Natural killer cell (primary cell): ENCODE data around the gene FBXO46. TPM values are rescaled to one million over a fixed set of nuclear protein-coding genes. Genes with fewer than 3 reads are reported as not detected.

ENCODE experiments used
- ATAC-seq, 3 donors: fragments of 150-1000 bp in 2 of 3; fragments of 200-7000 bp in 1 of 3; cut with Tn5 transposase; 1 replicate in 1 of 3; 2 replicates in 2 of 3; pipeline ENCODE4 v1.10.0; 2021; ENCODE audit warnings: mild to moderate bottlenecking in 2 of 3, moderate library complexity in 2 of 3
- DNase-seq, 2 donors: peaks; one replicate each; pipeline versions ENCODE4 v3.0.0 to v3.0.0-alpha.2; 2013 to 2021; ENCODE audit warnings: mixed read lengths in 1 of 2
- H3K27ac ChIP-seq: one replicate; pipeline ENCODE4 v1.5.1; 2013; ENCODE audit warnings: mild to moderate bottlenecking, low read length
- H3K27me3 ChIP-seq: one replicate; pipeline ENCODE4 v1.6.1; 2013; ENCODE audit warnings: low read length; ENCODE audit not compliant: control insufficient read depth, insufficient read depth
- H3K36me3 ChIP-seq: one replicate; pipeline ENCODE4 v1.6.1; 2013; ENCODE audit warnings: low read length; ENCODE audit not compliant: control insufficient read depth, insufficient read depth
- H3K4me1 ChIP-seq: one replicate; pipeline ENCODE4 v1.6.1; 2013; ENCODE audit warnings: low read length; ENCODE audit not compliant: control insufficient read depth, insufficient read depth
- H3K4me3 ChIP-seq: one replicate; pipeline ENCODE4 v1.5.1; 2013; ENCODE audit warnings: low read length
- H3K9me3 ChIP-seq: one replicate; pipeline ENCODE4 v1.6.1; 2013; ENCODE audit warnings: low read length; ENCODE audit not compliant: control insufficient read depth, insufficient read depth
- H3K27ac Mint-ChIP-seq, 2 donors: one replicate each; pipeline ENCODE4 v1.8.0; 2022; ENCODE audit warnings: mild to moderate bottlenecking in 2 of 2, mixed read lengths in 2 of 2, moderate library complexity in 1 of 2
- H3K27me3 Mint-ChIP-seq, 2 donors: one replicate each; pipeline ENCODE4 v1.8.0; 2022; ENCODE audit warnings: low read depth in 2 of 2, mixed read lengths in 2 of 2
- H3K36me3 Mint-ChIP-seq: one replicate; pipeline ENCODE4 v1.8.0; 2022; ENCODE audit warnings: mixed read lengths
- H3K4me1 Mint-ChIP-seq, 2 donors: one replicate each; pipeline ENCODE4 v1.8.0; 2022; ENCODE audit warnings: mixed read lengths in 2 of 2
- H3K4me3 Mint-ChIP-seq: one replicate; pipeline ENCODE4 v1.8.0; 2022; ENCODE audit warnings: mild to moderate bottlenecking, moderate library complexity, mixed read lengths
- H3K9me3 Mint-ChIP-seq, 2 donors: one replicate each; pipeline ENCODE4 v1.8.0; 2022; ENCODE audit warnings: mixed read lengths in 2 of 2
- CTCF ChIP-seq: fragments of 200-600 bp; IDR thresholded peaks from one replicate; pipeline ENCODE4 v1.8.0; 2022; ENCODE audit warnings: antibody characterized with exemption
- WGBS: methylation state at CpG from one replicate; pipeline ENCODE4 v1.1.7; 2013; ENCODE audit warnings: missing lambda C conversion rate; ENCODE audit not compliant: insufficient coverage; 5-methylcytosine and 5-hydroxymethylcytosine counted together
- intact Hi-C: fragments of 100-400 bp; cut with micrococcal nuclease; formaldehyde crosslinking; loops from one replicate; pipeline ENCODE4 v1.14.2; 2022
- total RNA-seq, 4 donors: library from RNA; stranded (reverse); fragments of 120-200 nt in 1 of 4; gene quantifications; one replicate each; pipeline versions ENCODE4 v1.2.3 to v1.2.4, GENCODE V29; 2013 to 2022

Gene FBXO46
- total RNA-seq, 3 donors from 2014 or later (not counting 1 experiment from before 2014, with no cell fraction given) = 24.8 to 35.7 (median 31.1) TPM

- no peak for TF ChIP-seq CTCF
Measured at GRCh38 chr19:45765702-45766295, 35.1 kb upstream of the FBXO46 start.

GRCh38 chr19:45764945-45765701 is 34.4 kb upstream of the FBXO46 start:
- Mint-ChIP-seq H3K9me3 (no peaks in the 10 kb centered on the region), H3K4me3 (peak overlapping the region; percentile 35), H3K27ac (no peak overlapping the region), H3K27me3 (peaks cover 0 to 7% of the 10 kb centered on the region in 2 donors), H3K4me1 (peaks cover under 1 to 13% of the 10 kb centered on the region in 2 donors), H3K36me3 (no peaks in the 10 kb centered on the region)
- Histone ChIP-seq H3K27me3 (peaks cover 11% of the 10 kb centered on the region), H3K36me3 (no peaks in the 10 kb centered on the region), H3K4me3 (no peak overlapping the region), H3K4me1 (peaks cover 22% of the 10 kb centered on the region), H3K9me3 (no peaks in the 10 kb centered on the region), H3K27ac (no peak overlapping the region)
- no peak for DNase-seq
- intact Hi-C loops = no loop called here
- no peak for ATAC-seq
- WGBS = 77% methylated on average over 19 of the region's 21 CpGs
- TF ChIP-seq CTCF = no peak

More at GRCh38 chr19:45765702-45766295, 35.1 kb upstream of the FBXO46 start:
- peaks cover 11% of the 10 kb centered on the region for H3K27me3 ChIP-seq
- H3K4me3 ChIP-seq = no peak overlapping the region
- Mint-ChIP-seq H3K9me3 (no peaks in the 10 kb centered on the region), H3K4me3 (peak overlapping the region; percentile 49), H3K4me1 (peaks cover 5 to 19% of the 10 kb centered on the region in 2 donors), H3K36me3 (no peaks in the 10 kb centered on the region), H3K27me3 (peaks cover 0 to 7% of the 10 kb centered on the region in 2 donors), H3K27ac (no peak overlapping the region)
- H3K9me3 ChIP-seq = no peaks in the 10 kb centered on the region
- WGBS = 89% methylated on average over 23 of the region's 23 CpGs
- no peak for ATAC-seq
- H3K36me3 ChIP-seq = no peaks in the 10 kb centered on the region
- H3K27ac ChIP-seq = no peak overlapping the region
- peaks cover 29% of the 10 kb centered on the region for H3K4me1 ChIP-seq
- intact Hi-C loops = no loop called here
- DNase-seq = no peak

GRCh38 chr19:45764475-45764874 is 33.8 kb upstream of the FBXO46 start:
- H3K4me1 ChIP-seq = peaks cover 16% of the 10 kb centered on the region
- H3K27ac ChIP-seq = no peak overlapping the region
- no peak for ATAC-seq
- H3K4me3 Mint-ChIP-seq = no peak overlapping the region
- no peaks in the 10 kb centered on the region for H3K36me3 ChIP-seq
- no peak overlapping the region for H3K27ac Mint-ChIP-seq
- no peak for TF ChIP-seq CTCF
- no peaks in the 10 kb centered on the region for H3K9me3 Mint-ChIP-seq
- H3K4me1 Mint-ChIP-seq = peaks cover 0 to 8% of the 10 kb centered on the region in 2 donors
- H3K27me3 ChIP-seq = peaks cover 11% of the 10 kb centered on the region
- H3K27me3 Mint-ChIP-seq = peaks cover 0 to 8% of the 10 kb centered on the region in 2 donors
- intact Hi-C loops = no loop called here
- H3K4me3 ChIP-seq = no peak overlapping the region
- WGBS = 81% methylated on average over 6 of the region's 6 CpGs
- DNase-seq = no peak
- no peaks in the 10 kb centered on the region for H3K9me3 ChIP-seq
- no peaks in the 10 kb centered on the region for H3K36me3 Mint-ChIP-seq
